ENCODE measurements around the gene ADGRG2.

DNA sequence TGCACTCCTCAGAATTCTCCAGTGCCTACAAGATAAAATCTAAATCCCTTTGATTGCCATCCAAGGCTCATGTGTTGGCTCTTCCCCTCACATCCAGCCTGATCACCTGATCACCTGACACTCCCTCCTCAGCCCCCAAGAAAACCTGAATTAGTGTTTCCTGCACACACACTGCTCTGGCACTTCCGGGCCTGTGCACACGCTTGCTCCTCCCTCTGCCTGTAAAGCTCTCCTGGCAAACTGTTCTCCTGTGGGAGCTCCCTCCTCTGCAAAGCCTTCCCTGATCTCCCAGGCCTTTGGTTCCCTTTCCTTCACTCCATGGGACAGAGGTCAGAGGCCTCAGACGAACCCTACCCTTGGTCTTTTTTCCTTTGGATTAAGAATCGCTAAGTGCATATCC lies 158.2 kb downstream of the ADGRG2 start:
- TF ChIP-seq EZH2 (IDR thresholded peaks at IDR 0.05; ENCODE audit: borderline replicate concordance, low read depth, low read length, severe bottlenecking): no peak
- TF ChIP-seq, protein P1, sequence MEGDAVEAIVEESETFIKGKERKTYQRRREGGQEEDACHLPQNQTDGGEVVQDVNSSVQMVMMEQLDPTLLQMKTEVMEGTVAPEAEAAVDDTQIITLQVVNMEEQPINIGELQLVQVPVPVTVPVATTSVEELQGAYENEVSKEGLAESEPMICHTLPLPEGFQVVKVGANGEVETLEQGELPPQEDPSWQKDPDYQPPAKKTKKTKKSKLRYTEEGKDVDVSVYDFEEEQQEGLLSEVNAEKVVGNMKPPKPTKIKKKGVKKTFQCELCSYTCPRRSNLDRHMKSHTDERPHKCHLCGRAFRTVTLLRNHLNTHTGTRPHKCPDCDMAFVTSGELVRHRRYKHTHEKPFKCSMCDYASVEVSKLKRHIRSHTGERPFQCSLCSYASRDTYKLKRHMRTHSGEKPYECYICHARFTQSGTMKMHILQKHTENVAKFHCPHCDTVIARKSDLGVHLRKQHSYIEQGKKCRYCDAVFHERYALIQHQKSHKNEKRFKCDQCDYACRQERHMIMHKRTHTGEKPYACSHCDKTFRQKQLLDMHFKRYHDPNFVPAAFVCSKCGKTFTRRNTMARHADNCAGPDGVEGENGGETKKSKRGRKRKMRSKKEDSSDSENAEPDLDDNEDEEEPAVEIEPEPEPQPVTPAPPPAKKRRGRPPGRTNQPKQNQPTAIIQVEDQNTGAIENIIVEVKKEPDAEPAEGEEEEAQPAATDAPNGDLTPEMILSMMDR (IDR thresholded peaks at IDR 0.05; ENCODE audit: borderline replicate concordance, extremely low read depth, low read length, poor library complexity, severe bottlenecking): no peak
